HG03060 (cell line): ENCODE data around the gene PRRT2.

Experiments
- ATAC-seq: cut with Tn5 transposase; IDR thresholded peaks from one replicate; pipeline ENCODE4 v1.9.1; 2021; ENCODE audit warnings: low read depth, moderate number of reproducible peaks; ENCODE audit not compliant: unreplicated experiment

The PRRT2 gene

GRCh38 chr16:29809850-29810698 lies 1.9 kb upstream of the PRRT2 start:
- ATAC-seq, result no peak

GRCh38 chr16:29810699-29811169 lies 1.3 kb upstream of the PRRT2 start:
- ATAC-seq, result no peak

- ATAC-seq, result no peak
Observed at GRCh38 chr16:29811170-29811895, 660 bp upstream of the PRRT2 start.

GRCh38 chr16:29812754-29813643 lies 1.0 kb downstream of the PRRT2 start:
- ATAC-seq, result no peak

- ATAC-seq, result no peak
Observed at GRCh38 chr16:29813644-29814562, 1.9 kb downstream of the PRRT2 start.

- ATAC-seq, result no peak
Observed at GRCh38 chr16:29814592-29814991, 2.6 kb downstream of the PRRT2 start.

- no peak for ATAC-seq
Observed at GRCh38 chr16:29815032-29815721, 3.2 kb downstream of the PRRT2 start.

GRCh38 chr16:29815793-29816693 lies 4.0 kb downstream of the PRRT2 start, which contains the start of gene PAGR1:
PAGR1 (plus strand) TSS chr16:29816152; CDS start chr16:29816526, 374 bp downstream.
- ATAC-seq, result peak; percentile 62

- no peak for ATAC-seq
Observed at GRCh38 chr16:29816694-29817441, 4.9 kb downstream of the PRRT2 start.

- no peak for ATAC-seq
Observed at GRCh38 chr16:29818082-29818481, 6.1 kb downstream of the PRRT2 start.

- no peak for ATAC-seq
Observed at GRCh38 chr16:29819506-29819905, 7.5 kb downstream of the PRRT2 start.

GRCh38 chr16:29820271-29820701 lies 8.3 kb downstream of the PRRT2 start, which contains the start of gene MVP:
MVP (plus strand) TSS chr16:29820462; CDS start chr16:29830550, 10,088 bp downstream.
- ATAC-seq, result no peak

GRCh38 chr16:29820730-29821642 lies 9.0 kb downstream of the PRRT2 start:
- ATAC-seq, result no peak

GRCh38 chr16:29821643-29822115 lies 9.7 kb downstream of the PRRT2 start:
- no peak for ATAC-seq

- ATAC-seq, result no peak
Observed at GRCh38 chr16:29824589-29825144, 12.7 kb downstream of the PRRT2 start.
